IMR-90 (cell line): ENCODE results near the gene HAVCR1. TPM values are rescaled to one million over a fixed set of nuclear protein-coding genes. Genes with fewer than 3 reads are reported as not detected.

Experiments
- ATAC-seq: fragments of 200-7000 bp; cut with Tn5 transposase; 2 replicates; pipeline ENCODE4 v1.9.1; 2020; ENCODE audit warnings: low read depth, mild to moderate bottlenecking, moderate library complexity
- BruUV-seq: library from RNA; stranded (reverse); fragments of 400-500 nt; replicated peaks from 2 replicates; lab custom pipeline; 2021; lab: Mats Ljungman, UMichigan
- CTCF ChIA-PET: fragments of 300-600 bp; formaldehyde crosslinking; extraction: SDS; loops from one replicate; lab custom pipeline; 2021; ENCODE audit warnings: antibody characterized with exemption; lab: Yijun Ruan, JAX
- POLR2A ChIA-PET: fragments of 300-600 bp; sonication (Branson Sonifier 250); formaldehyde crosslinking; loops from one replicate; lab custom pipeline; 2022; ENCODE audit warnings: antibody characterized with exemption; ENCODE audit not compliant: unreplicated experiment; lab: Charles Lee
- DNase-seq: peaks from one replicate; pipeline ENCODE4 v3.0.0; 2013
- H2AFZ ChIP-seq: replicated peaks from 2 replicates; pipeline ENCODE3; 2013; ENCODE audit warnings: low read length, mild to moderate bottlenecking; ENCODE audit not compliant: poor library complexity
- H2AK5ac ChIP-seq: 2 replicates; pipeline ENCODE4 v1.6.1; 2013; ENCODE audit warnings: low read depth, low read length, inconsistent platforms
- H2AK9ac ChIP-seq: replicated peaks from 2 replicates; pipeline ENCODE3; 2013; ENCODE audit warnings: mild to moderate bottlenecking, low read depth, low read length, moderate library complexity; ENCODE audit not compliant: poor library complexity
- H2BK120ac ChIP-seq: 2 replicates; pipeline ENCODE4 v1.6.1; 2013; ENCODE audit warnings: low read depth, low read length, inconsistent platforms
- H2BK15ac ChIP-seq: 3 replicates; pipeline ENCODE4 v1.6.1; 2013; ENCODE audit warnings: low read depth, low read length, inconsistent platforms
- H2BK20ac ChIP-seq: 2 replicates; pipeline ENCODE4 v1.6.1; 2013; ENCODE audit warnings: low read depth, mild to moderate bottlenecking, inconsistent platforms, low read length, moderate library complexity
- H2BK5ac ChIP-seq: 2 replicates; pipeline ENCODE4 v1.6.1; 2013; ENCODE audit warnings: mild to moderate bottlenecking, low read depth, low read length, inconsistent platforms; ENCODE audit not compliant: poor library complexity, severe bottlenecking
- H3K14ac ChIP-seq: replicated peaks from 2 replicates; pipeline ENCODE4 v1.6.1; 2013; ENCODE audit warnings: low read depth, low read length, inconsistent platforms
- H3K18ac ChIP-seq: 2 replicates; pipeline ENCODE4 v1.6.1; 2013; ENCODE audit warnings: low read depth, low read length, control low read depth
- H3K23ac ChIP-seq: 2 replicates; pipeline ENCODE4 v1.6.1; 2013; ENCODE audit warnings: low read depth, low read length, inconsistent platforms
- H3K27ac ChIP-seq: 2 replicates; pipeline ENCODE4 v1.5.1; 2013; ENCODE audit warnings: mild to moderate bottlenecking, control low read depth, low read length; ENCODE audit not compliant: insufficient read depth
- H3K27me3 ChIP-seq: 2 replicates; pipeline ENCODE4 v1.6.1; 2013; ENCODE audit warnings: low read length; ENCODE audit not compliant: control insufficient read depth, insufficient read depth
- H3K36me3 ChIP-seq: 2 replicates; pipeline ENCODE4 v1.6.1; 2013; ENCODE audit warnings: low read length, mixed read lengths; ENCODE audit not compliant: control insufficient read depth, insufficient read depth
- H3K4ac ChIP-seq: 2 replicates; pipeline ENCODE4 v1.6.1; 2013; ENCODE audit warnings: low read depth, low read length, inconsistent platforms
- H3K4me1 ChIP-seq: 2 replicates; pipeline ENCODE4 v1.6.1; 2013; ENCODE audit warnings: low read length, mixed read lengths; ENCODE audit not compliant: control insufficient read depth, insufficient read depth
- H3K4me2 ChIP-seq: 2 replicates; pipeline ENCODE4 v1.6.1; 2013; ENCODE audit warnings: low read depth, mild to moderate bottlenecking, control low read depth, low read length, moderate library complexity
- H3K4me3 ChIP-seq: 2 replicates; pipeline ENCODE4 v1.5.1; 2013; ENCODE audit warnings: low read depth, mild to moderate bottlenecking, control low read depth, low read length, moderate library complexity; ENCODE audit not compliant: insufficient read depth
- H3K56ac ChIP-seq: 2 replicates; pipeline ENCODE4 v1.6.1; 2013; ENCODE audit warnings: low read length, inconsistent platforms; ENCODE audit not compliant: insufficient read depth; ENCODE audit errors: extremely low read depth
- H3K79me1 ChIP-seq, 2 experiments: 2 replicates each; pipeline ENCODE4 v1.6.1; 2013; ENCODE audit warnings: low read length in 2 of 2, inconsistent platforms in 1 of 2, low read depth in 1 of 2
- H3K9ac ChIP-seq: 2 replicates; pipeline ENCODE4 v1.6.1; 2013; ENCODE audit warnings: low read depth, low read length, control low read depth
- H3K9me1 ChIP-seq: 2 replicates; pipeline ENCODE4 v1.6.1; 2013; ENCODE audit warnings: low read length, inconsistent platforms; ENCODE audit not compliant: insufficient read depth
- H3K9me3 ChIP-seq: 2 replicates; pipeline ENCODE4 v1.6.1; 2013; ENCODE audit warnings: low read length; ENCODE audit not compliant: control insufficient read depth, insufficient read depth
- H4K20me1 ChIP-seq: 2 replicates; pipeline ENCODE4 v1.6.1; 2013; ENCODE audit warnings: low read length, inconsistent platforms; ENCODE audit not compliant: insufficient read depth
- H4K5ac ChIP-seq: 2 replicates; pipeline ENCODE4 v1.6.1; 2013; ENCODE audit warnings: mild to moderate bottlenecking, low read depth, low read length, control low read depth
- H4K8ac ChIP-seq, 2 experiments: 2 replicates each; pipeline ENCODE4 v1.6.1; 2013; ENCODE audit warnings: low read depth in 2 of 2, low read length in 2 of 2, control low read depth in 1 of 2, inconsistent platforms in 1 of 2
- H4K91ac ChIP-seq: 2 replicates; pipeline ENCODE4 v1.6.1; 2013; ENCODE audit warnings: low read depth, low read length, inconsistent platforms; ENCODE audit not compliant: insufficient read depth
- BHLHE40 ChIP-seq: fragments of 150-350 bp; IDR thresholded peaks from 2 replicates; pipeline ENCODE4 v1.6.1; 2016; ENCODE audit warnings: mild to moderate bottlenecking, low read depth, low read length
- CEBPB ChIP-seq: IDR thresholded peaks from 2 replicates; pipeline ENCODE4 v1.6.1; 2012; ENCODE audit warnings: low read depth, low read length, improper control_type of control experiment
- CHD1 ChIP-seq: IDR thresholded peaks from 2 replicates; pipeline ENCODE4 v1.6.1; 2012; ENCODE audit warnings: low read depth, low read length, improper control_type of control experiment
- CTCF ChIP-seq: conservative IDR thresholded peaks from 2 replicates; pipeline ENCODE4 v1.5.1; 2012; ENCODE audit warnings: mild to moderate bottlenecking, low read depth, low read length, improper control_type of control experiment
- ELK1 ChIP-seq: fragments of 150-350 bp; IDR thresholded peaks from 2 replicates; pipeline ENCODE4 v1.6.1; 2016; ENCODE audit warnings: low read depth, mild to moderate bottlenecking, low read length, moderate library complexity, borderline replicate concordance
- NFE2L2 ChIP-seq: fragments of 150-350 bp; IDR thresholded peaks from 2 replicates; pipeline ENCODE4 v1.6.1; 2016; ENCODE audit warnings: low read depth, mild to moderate bottlenecking, low read length
- RCOR1 ChIP-seq: IDR thresholded peaks from 2 replicates; pipeline ENCODE4 v1.6.1; 2012; ENCODE audit warnings: mild to moderate bottlenecking, low read length, improper control_type of control experiment; ENCODE audit not compliant: insufficient replicate concordance
- SMC3 ChIP-seq: fragments of 150-350 bp; IDR thresholded peaks from 2 replicates; pipeline ENCODE4 v1.6.1; 2016; ENCODE audit warnings: low read depth, mild to moderate bottlenecking, antibody characterized with exemption, low read length, moderate library complexity
- USF2 ChIP-seq: fragments of 150-350 bp; IDR thresholded peaks from 2 replicates; pipeline ENCODE4 v1.6.1; 2017; ENCODE audit warnings: mild to moderate bottlenecking, antibody characterized with exemption, low read length, low read depth
- WGBS, 2 experiments: methylation state at CpG; one replicate each; pipeline versions ENCODE4 v1.1.5 to v1.1.7; 2013; ENCODE audit warnings: missing lambda C conversion rate in 2 of 2; ENCODE audit not compliant: insufficient read length in 1 of 2; ENCODE audit errors: extremely low coverage in 2 of 2; 5-methylcytosine and 5-hydroxymethylcytosine counted together
- dilution Hi-C: fragments of 300-500 bp; cut with HindIII; formaldehyde crosslinking; loops from one replicate; pipeline ENCODE4 v1.14.3; 2018; ENCODE audit warnings: low sequenced_read_pairs; ENCODE audit not compliant: unreplicated experiment
- in situ Hi-C: fragments of 300-500 bp; cut with MboI; formaldehyde crosslinking; loops from 3 replicates; pipeline ENCODE4 v1.14.3; 2019; ENCODE audit warnings: low sequenced_read_pairs, inconsistent platforms, mixed read lengths
- intact Hi-C: fragments of 100-400 bp; cut with micrococcal nuclease; formaldehyde crosslinking; loops from 2 replicates; pipeline ENCODE4 v1.10.0; 2022
- polyA plus RNA-seq, 3 experiments: library from polyadenylated mRNA; depleted of rRNA; stranded (reverse); fragments of >200 nt; gene quantifications; 2 replicates each; pipeline ENCODE4 v1.2.3, GENCODE V29; 2012; ENCODE audit warnings: low replicate concordance in 1 of 3
- total RNA-seq: library from RNA; depleted of rRNA; stranded (reverse); fragments of >200 nt; gene quantifications from 2 replicates; pipeline ENCODE4 v1.2.3, GENCODE V29; 2012

The HAVCR1 gene
- total and polyA plus RNA-seq, 2 of the 4 experiments (the other 2 are of a cell fraction) = not detected

GRCh38 chr5:157063776-157064430 lies 5.0 kb upstream of the HAVCR1 start:
- Histone ChIP-seq H4K8ac (no peak overlapping the region), H3K4me3 (no peak overlapping the region), H3K36me3 (no peaks in the 10 kb centered on the region), H2BK15ac (no peak overlapping the region), H3K9me1 (no peaks in the 10 kb centered on the region), H3K18ac (no peak overlapping the region), H3K27ac (no peak overlapping the region), H3K4me1 (no peaks in the 10 kb centered on the region), H3K56ac (no peak overlapping the region), H3K23ac (no peak overlapping the region), H2BK120ac (no peak overlapping the region), H4K20me1 (no peaks in the 10 kb centered on the region), H2BK20ac (no peak overlapping the region), H4K91ac (no peak overlapping the region), H3K4ac (no peak overlapping the region), H3K9ac (no peak overlapping the region), H2AK9ac (no peak overlapping the region), H3K27me3 (no peaks in the 10 kb centered on the region), H3K14ac (no peak overlapping the region), H2AFZ (no peak overlapping the region), H2BK5ac (no peak overlapping the region), H3K9me3 (no peaks in the 10 kb centered on the region; the same call in 1 of the 2 replicates), H2AK5ac (no peak overlapping the region), H3K4me2 (no peak overlapping the region), H3K79me1 (no peaks in the 10 kb centered on the region), H4K5ac (no peak overlapping the region)
- intact Hi-C loops = no loop called here
- no TSS peak for BruUV-seq
- ChIA-PET CTCF (no interaction called here), POLR2A (no interaction called here)
- 40% methylated on average over 3 of the region's 4 CpGs; no CpG with 5 or more reads in 1 of the 2 experiments for WGBS, 2 experiments
- ATAC-seq (no peak), DNase-seq (no peak)
- dilution Hi-C loops = no loop called here
- in situ Hi-C loops = no loop called here
- TF ChIP-seq ELK1 = no peak
- TF ChIP-seq CTCF = no peak
- TF ChIP-seq USF2 = no peak
- TF ChIP-seq CEBPB = no peak
- TF ChIP-seq CHD1 = no peak
- no peak for TF ChIP-seq NFE2L2
- no peak for TF ChIP-seq RCOR1
- no peak for TF ChIP-seq SMC3
- TF ChIP-seq BHLHE40 = no peak
